GM19238 (cell line): ENCODE measurements around the gene FHIT.

ENCODE experiments used
- DNase-seq: peaks from one replicate; pipeline ENCODE4 v3.0.0; 2011; ENCODE audit warnings: low spot score; ENCODE audit not compliant: insufficient read length

Gene FHIT

GRCh38 chr3:60147249-60147950 lies 1103.9 kb downstream of the FHIT start:
- DNase-seq: no peak

- no peak for DNase-seq
Observed at GRCh38 chr3:60146121-60146520, 1105.1 kb downstream of the FHIT start.

- DNase-seq: no peak
Observed at GRCh38 chr3:60144071-60144470, 1107.2 kb downstream of the FHIT start.

DNA sequence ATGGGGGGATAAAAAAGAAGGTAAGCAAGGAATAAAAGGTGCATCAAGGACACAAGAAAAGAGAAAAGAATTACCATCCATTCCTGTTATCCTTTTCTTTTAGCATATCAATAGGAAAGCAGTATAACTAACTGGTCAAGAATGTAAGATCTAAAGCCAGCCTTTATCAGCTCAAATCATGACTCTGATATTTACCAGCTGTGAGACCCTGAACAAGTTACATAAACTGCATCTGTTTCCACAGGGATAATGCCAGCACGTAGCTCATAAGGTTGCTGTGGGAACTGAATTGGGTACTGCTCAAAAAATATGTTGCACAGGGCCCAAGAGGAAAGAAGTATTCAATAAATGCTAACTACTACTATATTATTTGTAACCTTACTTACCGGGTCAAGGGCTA lies 1109.2 kb downstream of the FHIT start:
- DNase-seq: no peak

- DNase-seq: no peak
Observed at GRCh38 chr3:60140160-60140559, 1111.1 kb downstream of the FHIT start.

DNA sequence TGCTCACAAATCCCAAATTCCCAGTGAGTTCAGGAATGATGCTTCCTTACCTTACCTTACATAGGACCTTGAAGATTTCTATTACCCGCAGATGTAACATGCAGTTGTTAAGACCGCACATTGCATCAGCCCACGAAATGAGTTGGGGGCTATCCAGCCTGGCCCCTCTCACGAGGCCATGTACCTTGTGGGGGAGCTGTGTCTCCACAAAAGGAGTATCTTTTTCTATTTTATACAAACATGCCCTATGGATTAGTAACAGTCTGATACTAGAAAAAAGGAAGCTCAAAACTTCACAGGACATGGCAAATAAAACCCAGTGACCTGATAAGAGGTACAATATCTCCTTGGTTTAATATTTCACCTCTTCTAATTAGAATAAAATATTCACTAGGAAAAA lies 1114.7 kb downstream of the FHIT start:
- no peak for DNase-seq

DNA sequence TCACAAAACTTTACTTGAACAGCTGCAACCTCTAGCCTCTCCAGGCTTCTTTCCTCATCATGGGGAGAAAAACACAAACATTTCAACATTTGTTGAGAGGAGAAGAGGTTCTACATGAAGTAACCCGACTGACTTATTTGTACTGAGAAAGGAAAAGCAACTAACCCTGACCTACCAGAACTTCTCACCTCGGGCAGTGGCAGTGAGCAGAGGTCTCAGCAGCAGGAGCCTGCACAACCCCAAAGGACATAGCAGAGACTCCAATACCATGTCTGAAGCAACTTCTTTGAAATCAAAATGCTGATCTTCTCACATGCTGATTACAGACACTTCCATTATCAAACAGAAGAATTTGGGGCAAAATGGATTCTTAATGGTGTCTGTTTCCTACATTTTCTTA lies 1115.8 kb downstream of the FHIT start:
- DNase-seq: no peak

GRCh38 chr3:60133269-60134162 lies 1117.7 kb downstream of the FHIT start:
- no peak for DNase-seq

GRCh38 chr3:60131618-60132017 lies 1119.6 kb downstream of the FHIT start:
- no peak for DNase-seq

GRCh38 chr3:60126511-60127304 lies 1124.5 kb downstream of the FHIT start:
- no peak for DNase-seq

GRCh38 chr3:60125686-60126085 lies 1125.6 kb downstream of the FHIT start:
- DNase-seq: no peak

DNA sequence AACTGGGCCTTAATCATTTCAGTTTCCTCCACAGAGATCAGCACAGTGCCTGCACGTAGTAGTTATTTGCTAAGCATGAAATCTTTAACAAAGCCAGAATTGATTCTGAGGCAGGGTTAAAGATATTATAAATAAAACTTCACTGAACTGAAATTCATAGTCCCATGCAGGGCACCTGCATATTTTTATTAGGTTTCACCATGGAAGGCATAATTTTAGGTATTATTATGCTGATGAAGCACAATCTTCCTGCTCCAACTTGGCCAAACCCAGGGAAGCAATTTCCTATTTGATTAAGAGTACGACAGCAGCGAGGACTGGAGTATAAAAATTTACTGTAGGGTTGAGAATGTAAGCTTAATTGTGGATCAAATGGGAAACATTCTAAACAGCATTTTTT lies 1131.0 kb downstream of the FHIT start:
- no peak for DNase-seq

- DNase-seq: no peak
Observed at GRCh38 chr3:60114191-60114590, 1137.1 kb downstream of the FHIT start.

GRCh38 chr3:60107275-60107674 lies 1144.0 kb downstream of the FHIT start:
- DNase-seq: no peak

- DNase-seq: no peak
Observed at GRCh38 chr3:60102154-60102553, 1149.1 kb downstream of the FHIT start.

DNA sequence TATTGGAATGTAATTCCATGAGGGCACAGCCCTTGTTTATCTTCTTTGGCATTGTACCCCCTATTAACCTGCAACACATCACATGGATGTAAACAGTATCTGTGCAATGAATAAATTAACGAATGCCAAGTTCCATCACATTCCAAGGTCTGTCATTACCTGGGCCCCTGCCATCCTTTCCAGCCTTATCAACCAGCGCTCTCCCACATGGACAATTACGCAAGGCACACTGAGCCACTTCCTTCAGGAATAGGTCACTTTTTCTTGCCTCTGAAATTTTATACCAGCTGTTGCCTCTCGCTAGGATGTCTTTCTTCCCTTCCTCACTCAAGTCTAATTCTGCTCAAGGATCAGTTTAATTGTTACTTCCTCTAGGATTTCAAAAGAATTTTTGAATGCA lies 1149.6 kb downstream of the FHIT start:
- no peak for DNase-seq

DNA sequence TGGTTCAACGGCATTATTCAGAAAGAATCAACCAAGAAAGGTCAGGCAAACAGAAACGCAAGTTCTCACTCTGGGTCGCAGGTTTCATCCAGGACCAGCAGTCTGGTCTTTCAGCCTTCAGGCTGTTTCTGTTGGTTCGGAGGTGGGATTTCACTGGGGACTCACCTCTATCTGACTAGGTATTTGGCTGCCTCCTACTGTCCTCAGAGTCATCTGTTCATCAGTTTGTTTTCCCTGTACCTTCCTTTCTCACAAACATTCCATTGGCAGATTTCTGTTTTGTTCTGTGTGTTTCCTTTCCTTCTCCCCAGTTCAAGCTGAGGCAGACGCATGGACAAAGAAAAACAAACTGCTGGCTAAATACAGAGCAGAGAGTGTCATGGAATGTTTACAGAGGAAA lies 1154.8 kb downstream of the FHIT start:
- no peak for DNase-seq

DNA sequence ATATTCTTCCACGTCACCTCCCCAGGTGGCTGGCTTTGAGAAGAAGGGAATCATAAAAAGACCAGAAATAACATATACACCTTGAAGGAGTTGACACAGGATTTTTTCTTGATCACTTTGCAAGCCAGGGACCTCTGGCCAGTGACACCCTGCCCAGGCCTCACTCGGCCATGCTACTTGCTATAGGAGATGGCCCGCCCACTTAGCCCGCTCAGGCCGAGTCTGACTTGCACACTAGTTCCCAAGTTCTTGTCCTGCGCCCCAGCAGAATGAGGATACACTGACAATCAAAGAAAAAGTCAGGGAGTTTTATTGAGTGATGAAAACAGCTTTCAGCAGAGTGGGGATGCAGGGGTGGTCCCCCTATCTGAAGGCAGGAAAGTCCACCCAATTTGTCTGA lies 1155.3 kb downstream of the FHIT start:
- DNase-seq: no peak

GRCh38 chr3:60095516-60095915 lies 1155.7 kb downstream of the FHIT start:
- DNase-seq: no peak

DNA sequence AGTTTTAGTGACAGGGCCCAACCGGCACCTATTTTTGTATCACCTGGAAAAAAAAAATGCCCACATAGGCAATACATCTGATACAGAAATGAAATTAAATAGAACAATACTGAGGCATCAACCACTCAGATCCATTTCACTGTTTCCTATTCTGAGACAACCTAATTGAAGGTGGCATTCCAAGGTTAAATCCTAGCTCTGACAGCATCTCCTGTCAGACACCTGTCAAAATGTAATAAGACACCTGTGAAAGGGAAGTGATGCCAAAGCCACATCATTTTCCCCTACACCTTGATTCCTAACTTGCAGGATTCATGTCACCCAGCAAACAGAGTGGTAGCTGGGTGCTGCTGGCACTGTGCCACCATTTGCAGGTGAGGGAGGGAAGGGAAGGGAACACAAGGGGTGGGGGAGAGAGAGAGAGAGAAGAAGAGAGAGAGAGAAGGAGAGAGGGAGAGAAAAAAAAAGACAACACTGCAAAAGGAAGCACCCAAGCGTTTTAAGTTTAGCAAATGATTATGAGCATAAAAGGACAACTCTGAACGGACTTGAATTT lies 1156.8 kb downstream of the FHIT start:
- DNase-seq: no peak

DNA sequence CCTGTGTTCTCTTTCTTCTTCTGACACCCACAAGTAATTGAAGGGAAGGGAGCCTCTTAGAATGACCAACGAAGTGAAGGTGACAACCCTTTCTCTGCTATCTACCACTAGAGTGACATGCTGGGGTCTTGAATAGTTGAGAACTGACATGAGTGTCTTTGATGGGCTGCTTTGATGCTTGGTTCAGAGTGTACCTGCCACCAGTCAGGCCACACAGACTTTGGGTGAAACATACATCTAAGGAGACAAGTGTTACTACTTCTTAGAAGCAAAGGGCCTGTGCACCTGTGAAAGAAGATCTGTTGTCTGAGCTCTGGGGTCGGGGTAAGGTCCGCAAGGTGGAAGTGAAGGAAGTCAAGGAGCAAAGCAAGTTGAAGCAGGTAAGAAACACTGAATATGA lies 1160.7 kb downstream of the FHIT start:
- no peak for DNase-seq

GRCh38 chr3:60086811-60087210 lies 1164.4 kb downstream of the FHIT start:
- DNase-seq: no peak
